SK-N-SH (cell line): ENCODE data around the gene RNF214.

Experiments
- EP300 ChIP-seq, 2 experiments: IDR thresholded peaks; 2 replicates each; pipeline versions ENCODE4 v1.4.0 to v1.6.1; 2012; ENCODE audit warnings: borderline replicate concordance in 1 of 2, low read depth in 1 of 2, low read length in 1 of 2
- EZH2phosphoT487 ChIP-seq: fragments of 200-600 bp; sonication (generic); IDR thresholded peaks from 2 replicates; pipeline ENCODE4 v1.6.1; 2017; ENCODE audit warnings: low read depth, mixed run types, mild to moderate bottlenecking, antibody characterized with exemption, moderate library complexity, borderline replicate concordance
- FOXM1 ChIP-seq: IDR thresholded peaks from 2 replicates; pipeline ENCODE4 v1.4.0; 2012; ENCODE audit warnings: low read depth, mild to moderate bottlenecking
- MXI1 ChIP-seq: IDR thresholded peaks from 2 replicates; pipeline ENCODE4 v1.6.1; 2012; ENCODE audit warnings: mild to moderate bottlenecking, low read depth, low read length, improper control_type of control experiment
- POLR2AphosphoS5 ChIP-seq: IDR thresholded peaks from 2 replicates; pipeline ENCODE4 v1.6.1; 2012; ENCODE audit warnings: low read depth, low read length
- TF ChIP-seq, protein P1 (sequence below): fragments of 200-600 bp; sonication (generic); IDR thresholded peaks from 2 replicates; pipeline ENCODE4 v1.6.1; 2017; ENCODE audit warnings: antibody characterized with exemption, mild to moderate bottlenecking, moderate library complexity
- TF ChIP-seq, protein P2 (sequence below): fragments of 150-350 bp; IDR thresholded peaks from 2 replicates; pipeline ENCODE4 v1.6.1; 2017; ENCODE audit warnings: antibody characterized with exemption, low read length, low read depth, borderline replicate concordance
- TF ChIP-seq, protein P3 (sequence below): IDR thresholded peaks from 2 replicates; pipeline ENCODE4 v1.4.0; 2012; ENCODE audit warnings: low read depth, borderline replicate concordance

DNA sequence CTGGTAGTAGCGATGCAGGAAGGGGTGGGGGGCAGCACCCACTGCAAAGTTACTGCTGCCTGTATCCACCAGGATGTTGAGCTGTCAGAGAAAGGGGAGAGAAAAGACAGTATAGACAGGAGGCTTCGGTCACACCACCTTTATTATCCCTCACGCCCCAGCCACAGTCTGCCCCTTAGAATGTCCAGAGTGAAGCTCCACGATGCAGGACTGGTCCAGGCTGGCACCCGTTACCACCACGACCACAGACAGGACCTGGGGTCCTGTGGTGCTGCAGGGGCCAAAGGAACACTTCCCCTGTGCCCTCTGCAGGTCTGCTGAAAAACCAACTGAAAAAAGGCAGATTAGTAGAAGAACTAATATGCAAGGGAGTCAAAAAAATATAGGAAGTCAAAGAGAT is 64.4 kb downstream of the RNF214 start:
- TF ChIP-seq, protein P1, sequence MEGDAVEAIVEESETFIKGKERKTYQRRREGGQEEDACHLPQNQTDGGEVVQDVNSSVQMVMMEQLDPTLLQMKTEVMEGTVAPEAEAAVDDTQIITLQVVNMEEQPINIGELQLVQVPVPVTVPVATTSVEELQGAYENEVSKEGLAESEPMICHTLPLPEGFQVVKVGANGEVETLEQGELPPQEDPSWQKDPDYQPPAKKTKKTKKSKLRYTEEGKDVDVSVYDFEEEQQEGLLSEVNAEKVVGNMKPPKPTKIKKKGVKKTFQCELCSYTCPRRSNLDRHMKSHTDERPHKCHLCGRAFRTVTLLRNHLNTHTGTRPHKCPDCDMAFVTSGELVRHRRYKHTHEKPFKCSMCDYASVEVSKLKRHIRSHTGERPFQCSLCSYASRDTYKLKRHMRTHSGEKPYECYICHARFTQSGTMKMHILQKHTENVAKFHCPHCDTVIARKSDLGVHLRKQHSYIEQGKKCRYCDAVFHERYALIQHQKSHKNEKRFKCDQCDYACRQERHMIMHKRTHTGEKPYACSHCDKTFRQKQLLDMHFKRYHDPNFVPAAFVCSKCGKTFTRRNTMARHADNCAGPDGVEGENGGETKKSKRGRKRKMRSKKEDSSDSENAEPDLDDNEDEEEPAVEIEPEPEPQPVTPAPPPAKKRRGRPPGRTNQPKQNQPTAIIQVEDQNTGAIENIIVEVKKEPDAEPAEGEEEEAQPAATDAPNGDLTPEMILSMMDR, result no peak
- TF ChIP-seq POLR2AphosphoS5 (no peak), FOXM1 (no peak), EZH2phosphoT487 (no peak), MXI1 (no peak), EP300 (IDR thresholded peaks at IDR 0.05; ENCODE audit: borderline replicate concordance in 1 of 2, low read depth in 1 of 2, low read length in 1 of 2) (no peak)
- TF ChIP-seq, protein P2, sequence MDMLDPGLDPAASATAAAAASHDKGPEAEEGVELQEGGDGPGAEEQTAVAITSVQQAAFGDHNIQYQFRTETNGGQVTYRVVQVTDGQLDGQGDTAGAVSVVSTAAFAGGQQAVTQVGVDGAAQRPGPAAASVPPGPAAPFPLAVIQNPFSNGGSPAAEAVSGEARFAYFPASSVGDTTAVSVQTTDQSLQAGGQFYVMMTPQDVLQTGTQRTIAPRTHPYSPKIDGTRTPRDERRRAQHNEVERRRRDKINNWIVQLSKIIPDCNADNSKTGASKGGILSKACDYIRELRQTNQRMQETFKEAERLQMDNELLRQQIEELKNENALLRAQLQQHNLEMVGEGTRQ, result no peak
- TF ChIP-seq, protein P3, sequence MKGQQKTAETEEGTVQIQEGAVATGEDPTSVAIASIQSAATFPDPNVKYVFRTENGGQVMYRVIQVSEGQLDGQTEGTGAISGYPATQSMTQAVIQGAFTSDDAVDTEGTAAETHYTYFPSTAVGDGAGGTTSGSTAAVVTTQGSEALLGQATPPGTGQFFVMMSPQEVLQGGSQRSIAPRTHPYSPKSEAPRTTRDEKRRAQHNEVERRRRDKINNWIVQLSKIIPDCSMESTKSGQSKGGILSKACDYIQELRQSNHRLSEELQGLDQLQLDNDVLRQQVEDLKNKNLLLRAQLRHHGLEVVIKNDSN, result no peak
